CD4-positive, alpha-beta T cell treated with Interferon gamma for 1 hour (primary cell): ENCODE measurements around the gene NOS1.

Source experiments
- DNase-seq: peaks from one replicate; pipeline ENCODE4 v3.0.0-alpha.2; 2020

Gene NOS1

DNA sequence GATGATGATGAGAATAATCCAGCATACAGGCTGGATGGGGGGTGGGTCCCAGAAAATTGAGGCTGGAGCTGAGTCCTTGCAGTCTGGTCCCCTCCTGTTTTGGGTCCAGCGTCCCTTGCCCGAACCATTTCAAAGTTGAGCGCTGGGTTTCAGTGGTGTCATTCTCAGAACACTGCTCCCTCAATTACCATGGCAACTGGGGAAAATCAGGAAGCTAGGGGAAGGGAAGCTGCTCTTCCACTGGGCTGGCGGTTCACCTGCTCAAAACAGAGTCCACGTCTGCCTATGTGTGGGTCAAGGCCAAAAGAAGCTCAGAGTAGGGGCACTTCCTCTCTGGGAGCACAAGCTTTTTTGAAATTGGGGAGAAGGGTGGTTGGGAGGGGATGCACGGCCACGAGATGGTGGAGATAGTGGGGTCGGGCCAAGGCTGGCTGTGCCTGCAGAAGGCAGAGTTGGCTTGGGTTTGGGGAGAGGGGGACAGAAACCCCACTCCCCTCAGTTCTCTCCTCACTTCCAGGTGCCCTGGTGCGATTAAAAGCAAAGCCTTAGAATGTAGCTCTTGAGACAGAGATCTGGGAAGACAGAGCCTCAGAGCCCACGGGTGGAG lies 1.7 kb upstream of the NOS1 start:
- DNase-seq = no peak

DNA sequence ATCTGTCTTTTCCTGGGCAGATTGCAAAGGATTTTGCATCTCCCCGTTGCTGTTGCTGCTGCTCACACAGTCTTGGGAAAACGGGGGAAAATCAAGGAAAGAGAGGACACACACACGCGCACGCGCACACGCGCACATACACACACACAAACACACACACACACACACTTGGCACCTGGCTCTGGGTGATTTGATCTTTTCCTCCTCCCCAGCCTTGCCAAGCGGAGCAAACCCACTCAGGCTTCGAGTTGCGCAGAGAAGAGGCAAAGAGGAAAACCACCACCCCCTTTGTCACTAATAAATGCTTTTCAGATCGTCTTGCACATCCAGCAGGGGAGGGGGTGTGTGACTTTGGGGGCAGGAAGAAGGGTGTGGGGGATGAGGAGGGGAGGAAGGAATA lies 965 bp upstream of the NOS1 start:
- no peak for DNase-seq

DNA sequence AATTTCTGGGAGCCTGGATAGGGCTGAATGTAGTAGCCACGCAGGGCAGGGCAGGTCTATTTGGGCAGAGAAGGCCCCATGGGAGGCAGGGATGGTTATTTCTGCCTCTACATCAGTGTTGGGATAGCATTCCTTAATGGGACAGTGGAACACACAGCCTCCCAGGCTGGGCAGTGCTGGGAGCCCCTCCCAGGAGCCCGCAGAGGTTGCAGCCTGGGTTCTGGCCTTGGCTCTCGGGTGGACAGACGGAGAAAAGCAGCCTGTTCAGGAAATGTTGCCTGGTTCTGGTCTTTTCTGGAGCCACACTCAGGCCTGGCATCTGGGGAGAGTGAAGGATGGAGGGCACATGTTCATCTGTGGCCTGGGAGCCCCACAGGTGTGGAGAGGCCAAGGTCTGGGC lies 479 bp upstream of the NOS1 start:
- no peak for DNase-seq

DNA sequence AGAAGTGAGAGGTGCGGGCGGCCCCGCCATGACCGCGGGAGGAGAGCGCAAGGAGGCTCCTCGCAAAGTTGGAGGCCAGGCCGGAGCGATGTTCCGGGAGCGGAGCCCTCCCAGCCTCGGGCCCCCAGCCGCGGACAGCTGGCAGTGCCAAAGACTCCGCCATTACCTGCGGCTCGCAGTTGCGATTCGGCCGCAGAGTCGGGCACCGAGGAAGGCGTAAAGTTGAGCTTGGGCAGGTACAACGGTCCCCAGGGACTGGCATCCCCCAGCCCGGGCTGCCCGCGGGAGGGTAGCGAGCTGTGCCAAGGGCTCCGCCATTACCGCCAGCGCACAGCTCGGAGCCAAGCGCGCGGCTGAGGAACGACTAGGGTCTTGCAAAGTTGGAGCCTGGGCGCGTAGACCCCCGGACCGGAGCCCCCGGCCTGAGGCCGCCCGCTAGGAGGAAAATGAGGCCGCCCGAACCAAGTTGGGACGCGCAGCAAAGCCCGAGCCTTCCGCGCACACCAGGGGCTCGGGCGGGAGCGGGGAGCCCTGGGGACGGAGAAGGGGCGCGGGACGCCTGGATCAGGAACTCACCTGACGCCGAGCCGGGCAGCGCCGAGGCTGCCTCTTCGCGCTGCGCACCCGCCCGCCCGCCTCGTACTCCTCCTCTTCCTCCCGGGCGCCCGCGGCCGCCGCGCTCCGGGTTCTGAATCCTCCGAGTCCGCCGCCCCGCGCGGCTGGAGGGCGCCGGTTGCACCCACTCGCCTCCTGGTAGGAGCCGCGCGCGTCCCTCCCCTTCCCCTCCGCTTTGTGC lies 677 bp downstream of the NOS1 start:
- DNase-seq = no peak

DNA sequence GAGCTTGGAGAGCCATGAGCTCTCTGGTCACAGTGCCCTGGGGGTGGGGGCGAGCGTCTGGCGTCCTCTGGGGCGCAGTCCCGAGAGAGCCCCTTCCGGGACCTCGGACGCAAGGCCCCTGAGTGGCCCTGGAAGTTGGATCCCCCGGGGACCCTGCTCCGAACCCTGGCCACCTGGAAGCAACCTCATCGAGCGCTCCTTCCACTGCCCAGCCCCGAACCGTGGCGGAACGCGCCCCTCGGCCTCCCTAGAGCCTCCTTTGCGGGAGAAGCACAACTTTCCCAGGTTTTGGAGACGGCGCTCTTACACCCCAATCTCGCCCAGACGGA lies 1.2 kb downstream of the NOS1 start:
- no peak for DNase-seq

DNA sequence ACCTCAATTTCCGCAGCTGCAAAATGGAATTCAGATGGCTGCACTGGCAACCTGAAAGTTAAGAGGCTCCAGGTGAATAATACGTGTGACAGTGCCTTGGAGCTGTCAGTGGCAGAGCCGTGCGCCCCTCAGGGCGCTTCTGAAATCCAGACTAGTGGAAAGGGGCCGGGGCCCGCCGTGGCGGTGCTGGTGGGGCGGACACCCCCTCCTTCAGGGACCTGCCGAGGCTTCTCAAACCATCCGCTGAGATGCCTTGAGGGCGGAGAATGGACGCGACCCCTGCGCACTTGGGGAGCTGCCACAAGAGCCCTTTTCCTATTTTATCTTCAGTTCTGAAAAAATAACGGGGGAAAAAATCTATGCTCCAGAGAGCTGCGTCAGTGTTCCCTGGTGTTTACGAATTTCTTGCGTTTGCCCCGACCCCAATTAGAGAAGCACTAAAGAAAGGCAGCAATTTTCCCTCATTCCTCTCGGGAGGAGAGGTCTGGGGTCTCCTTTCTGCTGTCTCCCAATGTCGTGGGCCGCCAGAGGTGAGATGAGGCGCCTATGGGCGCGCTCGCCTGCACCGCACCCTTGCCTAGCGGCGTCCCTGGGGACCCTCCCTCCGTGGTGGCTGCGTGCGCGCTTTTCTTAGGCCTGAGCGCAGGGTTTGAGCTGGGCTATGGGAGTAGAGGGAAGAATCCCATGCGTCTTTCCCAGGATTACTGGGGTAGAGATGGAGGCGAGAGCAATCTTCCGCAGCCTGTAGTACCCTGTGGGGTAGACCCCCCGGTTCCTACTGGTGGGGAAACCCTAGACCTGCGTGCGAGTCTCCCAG lies 2.2 kb downstream of the NOS1 start:
- no peak for DNase-seq

DNA sequence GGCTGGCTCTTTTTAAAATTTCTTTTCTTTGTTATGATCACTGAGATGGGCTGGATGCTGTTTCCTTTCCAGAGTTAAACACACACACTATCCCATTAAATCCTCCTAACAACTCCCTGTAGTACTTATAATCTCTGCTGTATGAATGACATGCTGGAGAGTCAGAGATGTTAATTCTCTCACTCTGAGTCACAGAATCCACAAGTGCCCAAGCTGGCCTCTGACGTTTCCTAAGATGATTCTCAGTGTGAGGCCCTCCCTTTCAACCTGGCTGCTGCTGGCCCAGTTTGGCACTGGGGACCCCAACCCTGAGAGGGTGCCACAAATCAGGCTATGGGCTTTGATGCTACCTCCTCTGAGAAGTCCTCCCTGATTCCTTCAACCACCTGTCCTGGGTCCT lies 5.4 kb downstream of the NOS1 start:
- no peak for DNase-seq

DNA sequence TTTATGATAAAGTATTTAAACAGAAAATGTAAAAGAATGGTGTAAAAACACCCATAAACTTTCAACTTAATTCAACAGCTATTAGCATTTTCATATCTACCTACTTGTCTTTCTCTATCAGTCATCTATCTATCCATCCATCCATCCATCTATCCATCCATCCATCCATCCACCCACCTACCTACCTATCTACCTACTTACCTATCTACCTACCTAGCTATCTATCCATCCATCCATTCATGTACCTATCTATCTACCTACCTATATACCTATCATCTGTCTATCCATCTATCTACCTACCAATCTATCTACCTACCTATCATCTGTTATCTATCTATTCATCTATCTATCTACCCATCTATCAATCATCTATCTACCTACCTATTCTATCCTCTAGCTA lies 8.5 kb downstream of the NOS1 start:
- DNase-seq = no peak

DNA sequence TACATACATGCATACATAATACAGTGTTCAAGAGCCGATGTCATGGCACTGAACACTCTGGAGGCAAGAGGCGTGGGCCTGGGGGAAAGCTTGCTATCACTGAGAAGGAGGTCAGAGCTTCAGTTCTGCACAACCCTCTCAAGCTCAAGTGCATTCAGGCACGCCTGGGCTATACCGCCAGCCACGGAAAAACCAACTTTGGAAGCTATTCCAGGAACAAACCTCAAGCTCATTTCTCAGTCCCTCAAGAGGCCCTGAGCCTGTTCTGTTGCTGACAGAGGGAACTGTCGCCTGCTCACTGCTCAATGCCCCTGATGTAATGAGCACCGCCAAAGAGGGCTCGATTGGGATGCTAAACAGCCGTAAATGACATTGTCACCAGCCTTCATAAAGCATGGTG lies 9.2 kb downstream of the NOS1 start:
- no peak for DNase-seq

DNA sequence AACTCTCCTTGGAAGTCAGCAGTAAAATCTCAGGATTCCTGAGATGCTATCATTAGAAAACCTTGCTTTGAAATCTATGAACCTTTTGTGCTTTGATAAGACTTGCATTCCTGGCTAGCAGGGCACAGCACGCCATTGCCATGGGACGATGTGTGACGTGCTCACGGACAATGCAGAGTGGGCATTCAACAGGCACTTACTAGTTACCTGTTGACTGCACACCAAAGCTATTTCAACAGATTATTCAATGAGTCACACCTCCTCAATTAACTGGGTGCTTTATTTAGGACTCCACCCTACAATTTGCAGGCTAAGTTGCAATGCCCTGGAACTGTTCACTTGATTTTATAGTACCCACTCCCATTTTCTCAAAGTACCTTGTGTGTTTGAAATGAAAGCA lies 11.3 kb downstream of the NOS1 start:
- DNase-seq = no peak

DNA sequence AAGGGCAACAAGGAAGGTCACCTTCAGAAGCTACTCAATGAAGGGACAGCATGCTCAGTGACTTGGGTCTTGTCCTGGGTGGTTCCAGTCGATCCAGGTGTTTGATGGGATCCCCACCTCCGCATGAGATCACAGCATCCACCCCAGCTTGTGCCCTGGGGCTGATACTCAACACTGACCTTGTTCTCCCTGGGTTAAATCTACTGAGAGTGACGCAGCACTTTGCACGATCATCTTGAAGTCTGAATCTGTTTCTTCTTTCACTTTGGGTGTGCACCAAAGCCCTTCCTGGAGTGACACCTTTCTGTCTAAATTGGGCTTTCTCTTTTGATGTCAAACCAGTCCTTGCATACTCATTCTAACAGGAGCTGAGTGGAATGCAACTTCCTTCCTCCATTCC lies 13.8 kb downstream of the NOS1 start:
- no peak for DNase-seq

DNA sequence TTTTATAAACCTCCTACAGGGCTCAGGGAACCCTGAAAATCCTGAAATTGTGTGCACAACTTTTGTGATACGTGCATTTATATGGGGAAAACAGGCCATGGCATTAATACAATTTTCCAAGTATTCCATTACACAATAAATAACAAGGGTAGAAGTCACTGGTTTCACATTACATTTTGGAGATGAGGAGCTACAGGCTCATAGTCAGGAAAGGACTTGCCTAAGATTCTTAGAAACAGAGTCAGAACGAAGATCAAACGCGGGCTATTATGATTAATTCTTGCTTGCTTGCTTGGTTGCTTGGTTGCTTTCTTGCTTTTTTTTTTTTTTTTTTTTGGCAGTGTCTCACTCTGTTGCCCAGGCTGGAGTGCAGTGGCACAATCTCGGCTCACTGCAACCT lies 16.7 kb downstream of the NOS1 start:
- DNase-seq = no peak

DNA sequence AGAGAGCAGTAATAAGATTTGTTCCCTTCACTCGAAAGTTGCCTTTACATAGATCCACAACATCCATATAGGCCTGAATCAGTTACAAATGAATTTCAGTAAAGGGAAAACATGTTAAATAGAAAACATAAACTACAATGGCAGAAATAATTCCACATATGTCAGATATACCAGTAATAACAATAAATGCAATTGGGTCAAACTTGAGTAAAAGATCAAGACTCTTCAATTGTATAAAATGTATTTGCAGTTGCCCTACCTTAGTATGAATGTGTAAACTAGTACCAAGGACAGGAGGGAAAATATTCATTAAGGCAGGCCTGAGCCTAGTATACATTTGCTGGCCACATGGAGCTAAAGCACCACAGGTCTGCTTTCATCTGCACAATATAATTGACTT lies 17.6 kb downstream of the NOS1 start:
- no peak for DNase-seq

DNA sequence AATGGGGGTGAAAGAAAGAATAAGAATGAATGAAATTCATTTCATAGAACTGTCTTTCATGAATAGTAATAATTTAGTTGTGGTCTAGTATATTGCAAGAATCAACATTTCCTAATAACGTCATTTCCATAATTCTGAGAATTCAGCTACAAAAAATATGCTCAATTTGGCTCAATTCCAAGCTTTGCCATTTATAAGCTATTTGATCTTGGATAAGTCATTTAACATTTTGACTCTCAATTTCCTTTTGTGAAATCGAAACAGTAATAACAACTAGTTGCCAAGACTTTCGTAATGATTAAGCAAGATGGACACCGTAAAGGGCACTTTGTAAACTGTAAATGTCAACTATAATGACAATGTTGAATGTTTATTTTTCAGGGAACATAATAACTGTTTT lies 18.1 kb downstream of the NOS1 start:
- no peak for DNase-seq

DNA sequence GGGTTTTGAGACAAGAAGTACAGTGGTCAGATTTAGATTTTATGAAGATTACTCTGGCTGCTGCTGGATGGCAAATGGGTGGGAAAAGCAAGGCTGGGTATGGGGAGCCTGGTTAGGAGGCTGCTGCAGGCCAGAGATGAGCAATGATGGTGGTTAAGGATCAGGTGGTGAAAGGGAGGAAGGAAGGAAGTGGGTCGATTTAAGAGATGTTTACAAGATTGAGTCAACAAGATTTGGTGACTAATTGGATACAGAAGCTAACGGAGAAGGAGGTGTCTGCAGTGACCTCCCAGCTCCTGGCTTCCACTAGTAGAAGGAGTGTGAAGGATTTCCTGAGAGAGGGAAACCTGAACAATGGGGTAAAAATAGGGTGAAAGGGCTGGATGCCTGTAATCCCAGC lies 18.7 kb downstream of the NOS1 start:
- DNase-seq = no peak

DNA sequence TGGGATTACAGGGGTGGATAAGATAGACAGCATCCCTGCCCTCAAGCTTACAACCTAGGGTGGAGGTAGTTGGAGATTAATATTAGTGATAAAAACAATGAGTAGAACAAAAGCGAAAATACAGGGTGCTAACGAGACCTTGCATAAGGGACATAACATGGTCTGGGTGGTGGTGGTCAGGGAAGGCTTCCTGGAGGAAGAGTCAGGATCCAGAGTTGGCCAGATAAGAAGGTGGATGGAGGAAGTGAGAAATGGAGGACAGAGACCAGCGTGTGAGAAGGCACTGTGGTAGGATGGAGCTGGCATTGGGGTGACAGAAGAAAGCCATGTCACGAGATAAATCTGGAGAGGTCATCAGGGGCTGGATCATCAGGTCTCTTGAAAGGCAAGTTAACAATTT lies 19.2 kb downstream of the NOS1 start:
- no peak for DNase-seq

DNA sequence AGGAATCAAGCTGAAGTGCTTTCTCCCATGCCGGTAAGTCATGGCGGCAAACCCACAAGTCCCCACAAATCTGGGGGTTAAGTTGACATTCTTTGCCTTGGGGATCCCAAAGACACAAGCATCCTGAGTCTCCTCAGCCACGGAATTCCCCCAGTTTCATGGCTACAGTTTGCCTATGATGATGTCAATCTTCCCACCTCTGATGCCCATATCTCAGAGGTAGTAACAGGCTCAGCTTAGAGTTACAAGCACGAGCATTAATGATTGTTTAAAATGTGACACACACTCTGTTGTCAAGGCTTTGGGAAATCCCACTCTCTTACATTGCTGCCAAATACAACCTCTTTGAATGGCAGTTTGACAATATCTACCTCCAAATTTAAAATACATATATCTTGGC lies 22.3 kb downstream of the NOS1 start:
- no peak for DNase-seq

DNA sequence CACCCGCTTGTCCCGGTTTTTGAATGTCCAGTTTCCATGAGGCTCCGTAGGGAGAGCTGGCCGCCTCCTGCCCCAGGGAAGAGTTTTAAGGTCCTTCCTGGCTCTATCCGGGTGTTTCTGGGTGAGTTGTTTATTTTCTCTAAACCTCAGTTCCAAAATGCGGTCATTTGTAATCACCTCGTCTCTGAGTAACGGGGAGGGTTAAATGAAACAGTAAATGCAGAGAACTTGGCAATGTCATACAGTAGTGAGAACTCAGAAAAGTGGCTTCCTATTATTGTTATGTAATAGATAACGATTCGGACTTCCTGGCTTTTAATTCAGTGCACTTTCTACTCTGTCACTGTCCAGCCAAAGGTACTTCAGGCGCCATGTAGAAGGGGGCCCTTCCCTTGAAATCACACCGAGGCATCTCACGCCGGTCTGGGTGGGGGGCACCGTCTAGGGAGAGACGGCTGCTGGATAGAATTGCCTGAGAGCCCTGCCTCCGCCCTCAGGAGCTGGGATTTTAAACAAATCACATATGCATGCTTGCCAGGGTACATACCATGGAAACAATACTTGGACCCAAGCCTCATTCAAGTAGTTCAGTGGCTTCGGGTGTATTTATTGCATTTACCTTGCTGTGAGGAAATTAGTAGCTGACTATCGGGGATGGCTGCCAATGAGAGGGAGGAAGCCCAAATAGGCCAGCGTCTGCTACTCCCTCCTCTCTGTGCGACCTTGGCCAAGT lies 26.4 kb downstream of the NOS1 start:
- no peak for DNase-seq

DNA sequence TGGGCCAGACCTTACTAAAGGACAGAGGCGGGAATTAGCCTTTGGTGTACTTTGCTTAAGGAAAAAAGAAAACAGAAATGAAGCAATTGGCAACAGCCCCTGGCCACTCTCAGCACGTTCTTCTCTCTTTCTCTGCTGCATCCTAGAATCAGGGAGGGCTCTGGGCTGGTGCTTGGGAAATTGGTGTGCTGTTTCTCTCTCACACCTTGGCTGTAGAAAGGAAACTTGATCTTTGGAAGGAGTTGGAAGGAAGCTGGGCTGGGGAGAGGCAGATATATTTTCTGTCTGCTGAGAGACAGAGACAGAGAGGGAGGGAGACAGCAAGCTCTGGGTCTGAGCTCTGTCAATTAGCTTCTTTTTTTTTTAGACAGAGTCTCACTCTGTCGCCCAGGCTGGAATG lies 27.4 kb downstream of the NOS1 start:
- DNase-seq = no peak

DNA sequence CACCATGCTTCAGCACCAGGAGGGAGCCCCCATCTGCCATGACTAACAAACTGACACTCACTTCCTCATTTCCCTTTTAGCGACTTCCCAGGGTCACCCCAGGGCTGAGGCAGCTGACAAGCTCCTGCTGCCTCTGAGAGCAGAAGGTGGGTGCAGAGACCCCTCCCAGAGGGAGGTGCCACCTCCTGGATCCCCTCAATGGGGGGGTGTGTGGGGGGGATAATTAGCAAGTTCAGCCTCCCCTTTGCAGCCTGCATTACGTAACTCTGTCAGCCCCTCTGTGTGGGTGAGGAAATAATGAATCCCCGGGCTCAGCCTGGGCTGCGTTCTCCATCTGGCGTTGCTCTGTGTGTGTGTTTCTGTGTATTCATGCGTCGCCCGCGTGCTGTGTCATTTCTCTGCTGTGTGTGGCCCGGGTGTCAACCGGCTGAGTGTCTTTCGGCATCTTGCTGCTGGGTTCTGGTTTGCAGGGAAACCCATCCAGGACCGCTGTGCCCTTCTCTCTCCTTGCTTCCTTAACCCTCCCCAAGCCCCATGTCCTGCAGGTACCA lies 28.0 kb downstream of the NOS1 start:
- no peak for DNase-seq

DNA sequence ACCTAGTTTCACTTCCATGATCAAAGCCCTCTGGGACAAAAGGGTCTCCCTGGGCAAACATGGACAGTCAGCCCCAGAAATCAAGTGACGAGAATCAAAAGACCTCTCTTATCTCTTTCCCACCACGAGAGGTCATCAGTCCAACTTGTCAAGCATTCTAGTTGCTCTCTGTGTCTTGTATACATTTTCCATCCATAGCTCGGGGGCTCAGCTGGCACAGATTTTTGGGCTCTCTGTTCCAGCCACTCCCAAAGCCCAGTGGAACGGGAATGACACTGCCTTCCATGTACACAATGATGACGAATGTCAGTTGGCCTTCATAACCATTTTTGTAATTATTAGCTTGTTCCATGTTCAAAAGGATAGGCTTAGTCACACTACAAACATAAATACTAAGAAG lies 29.7 kb downstream of the NOS1 start:
- no peak for DNase-seq

DNA sequence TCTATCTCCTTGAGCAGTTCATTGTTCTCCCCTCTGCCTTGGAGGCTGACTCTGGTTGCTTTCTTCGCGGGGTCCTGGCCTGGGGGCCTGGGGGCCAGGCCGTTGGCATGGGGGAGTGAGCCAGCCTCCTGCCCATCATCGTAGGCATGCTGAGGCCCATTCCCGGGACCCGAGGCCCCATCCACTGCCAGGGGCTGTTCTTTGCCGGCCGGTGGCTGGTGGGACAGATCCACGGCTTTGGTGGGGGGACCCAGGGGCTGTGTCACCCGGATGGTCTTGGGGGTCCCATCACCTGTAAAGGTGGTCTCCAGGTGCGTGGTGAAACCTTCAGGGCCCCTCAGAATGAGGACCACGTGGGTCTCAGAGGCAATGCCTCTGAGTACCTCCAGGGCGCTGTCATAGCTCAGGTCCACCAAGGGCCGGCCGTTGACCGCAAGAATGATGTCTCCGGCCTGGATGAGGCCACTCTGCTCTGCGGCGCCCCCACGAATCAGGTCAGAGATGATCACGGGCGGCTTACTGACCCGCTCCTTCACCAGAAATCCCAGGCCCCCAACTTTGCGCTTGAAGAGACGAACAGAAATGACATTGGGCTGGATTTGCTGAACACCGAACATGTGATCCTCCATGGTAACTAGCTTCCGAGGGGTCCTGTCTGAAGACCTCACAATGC lies 30.8 kb downstream of the NOS1 start:
- no peak for DNase-seq

DNA sequence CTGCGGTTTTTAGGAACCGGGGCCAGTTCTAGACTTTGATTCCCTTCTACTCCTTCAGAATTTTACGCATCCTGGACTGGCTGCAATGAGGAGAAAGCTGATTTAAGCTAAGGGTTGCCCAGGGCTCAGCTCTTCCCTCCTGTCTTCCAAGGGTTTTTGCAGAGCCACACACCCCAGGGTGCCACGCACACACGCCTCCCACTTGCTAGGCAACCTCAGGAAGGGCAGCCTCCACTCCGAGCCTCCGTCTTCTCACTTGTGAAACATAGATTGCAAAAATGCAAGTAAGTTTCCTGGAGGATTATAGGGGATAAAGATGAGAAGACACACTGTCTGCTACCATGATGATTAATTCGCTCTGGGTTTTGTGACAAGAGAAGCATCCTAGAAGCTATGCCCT lies 31.7 kb downstream of the NOS1 start:
- no peak for DNase-seq
